ENCODE data around the gene CYP46A1.
"Not testable (repeated sequence)": the region's sequence is repeated elsewhere in the genome, so short reads cannot be mapped to it uniquely, and the experiment has no call there.

The CYP46A1 gene

DNA sequence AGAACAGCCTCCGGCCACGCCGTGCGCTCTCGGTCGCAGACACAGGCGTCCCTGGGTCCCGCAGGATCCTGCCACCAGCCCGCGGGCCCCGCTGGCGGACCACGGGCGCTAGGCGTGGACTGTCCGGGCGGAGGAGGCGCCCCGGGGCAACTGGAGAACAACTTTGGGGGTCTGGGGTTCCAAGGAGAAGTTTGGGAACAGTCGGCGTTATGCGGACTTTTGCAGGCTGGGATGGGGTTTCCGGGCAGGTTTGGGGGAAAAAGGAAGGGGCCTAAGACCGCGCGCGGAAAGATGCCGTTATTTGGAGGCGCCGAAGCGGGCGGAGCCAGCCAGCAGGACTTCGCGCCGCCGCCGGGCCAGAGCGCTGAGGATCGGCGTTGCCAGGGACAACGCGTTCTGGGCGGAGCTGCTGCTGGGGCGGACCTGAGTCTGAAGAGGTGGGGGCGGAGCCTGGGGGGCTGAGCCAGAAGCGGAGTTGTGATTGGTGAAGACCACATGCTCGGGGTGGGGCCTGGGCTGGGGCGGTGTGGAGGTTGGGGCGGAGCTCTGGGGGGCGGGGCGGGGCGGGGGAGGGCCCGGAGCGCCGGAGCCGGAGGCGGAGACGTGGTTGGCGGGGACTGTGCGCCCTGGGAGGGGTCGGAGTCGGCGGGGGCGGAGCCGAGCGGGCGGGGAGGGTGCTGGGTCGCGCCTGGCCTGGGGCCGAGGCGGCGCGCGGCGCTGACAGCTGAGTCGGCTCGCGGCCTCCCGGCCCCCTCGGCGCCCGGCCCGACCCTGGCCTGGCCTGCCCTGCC lies at the start of gene CYP46A1:
CYP46A1 (plus strand) TSS at position 680 of the 791 bp plus-strand sequence. CDS start 120 bp downstream, outside the sequence.
- DNase-seq, result peak; percentile 96 to 98 (median 98)

DNA sequence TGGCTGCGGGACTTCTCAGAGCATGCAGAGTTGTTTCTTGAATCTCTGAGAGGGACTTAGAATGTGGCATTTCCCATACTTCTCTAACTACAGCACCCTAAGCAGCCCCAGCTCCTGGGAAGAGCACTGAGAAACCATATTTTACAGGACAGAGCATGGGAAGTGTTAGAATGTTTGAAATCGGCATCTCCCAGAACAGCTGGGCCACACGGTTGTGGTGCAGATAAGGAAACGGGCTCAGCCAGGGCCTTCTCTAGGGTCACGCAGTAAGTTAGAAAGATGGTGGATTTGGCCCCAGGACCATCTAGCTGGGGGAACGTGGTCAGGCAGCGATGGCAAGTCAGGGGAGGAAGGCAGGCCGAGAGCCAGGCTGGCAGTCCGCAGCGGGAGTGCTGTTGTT lies 49.7 kb upstream of the CYP46A1 start:
- no peak for DNase-seq

DNA sequence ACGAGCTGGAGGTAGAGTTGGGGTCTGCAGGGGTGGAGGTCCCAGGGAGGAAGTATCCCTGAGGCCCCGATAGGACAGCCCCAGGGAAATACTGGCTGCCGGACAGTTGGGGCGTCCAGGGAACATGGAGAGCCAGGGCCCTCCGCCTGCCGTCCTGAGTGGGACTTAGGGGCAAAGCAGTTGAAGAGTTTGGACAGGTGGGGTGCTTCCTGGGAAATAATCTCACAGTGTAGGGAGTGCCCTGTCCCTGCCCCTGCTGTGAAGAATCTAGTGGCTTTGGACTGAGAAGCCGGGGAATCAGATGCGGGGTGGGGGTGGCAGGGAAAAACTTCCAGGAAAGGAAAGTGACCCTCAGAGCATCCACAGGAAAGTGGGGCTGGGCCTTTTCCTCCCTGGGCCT lies 49.0 kb upstream of the CYP46A1 start:
- no peak for DNase-seq

DNA sequence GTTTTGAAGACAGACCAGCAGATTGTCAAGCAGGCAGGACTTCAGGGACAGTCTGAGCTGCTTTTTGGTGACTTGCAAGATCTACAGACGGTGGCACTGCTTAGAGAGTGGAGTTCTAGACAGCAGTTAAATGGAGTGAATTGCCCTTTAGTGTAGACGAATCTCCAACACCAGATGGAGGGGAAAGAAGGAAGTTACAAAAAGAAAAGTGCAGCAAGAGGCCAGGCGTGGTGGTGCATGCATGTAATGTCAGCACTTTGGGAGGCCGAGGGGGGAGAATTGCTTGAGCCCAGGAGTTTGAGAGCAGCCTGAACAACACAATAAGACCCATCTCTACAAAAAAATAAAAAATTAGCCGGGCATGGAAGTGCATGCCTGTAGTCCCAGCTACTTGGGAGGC lies 47.6 kb upstream of the CYP46A1 start:
- DNase-seq, result no peak

DNA sequence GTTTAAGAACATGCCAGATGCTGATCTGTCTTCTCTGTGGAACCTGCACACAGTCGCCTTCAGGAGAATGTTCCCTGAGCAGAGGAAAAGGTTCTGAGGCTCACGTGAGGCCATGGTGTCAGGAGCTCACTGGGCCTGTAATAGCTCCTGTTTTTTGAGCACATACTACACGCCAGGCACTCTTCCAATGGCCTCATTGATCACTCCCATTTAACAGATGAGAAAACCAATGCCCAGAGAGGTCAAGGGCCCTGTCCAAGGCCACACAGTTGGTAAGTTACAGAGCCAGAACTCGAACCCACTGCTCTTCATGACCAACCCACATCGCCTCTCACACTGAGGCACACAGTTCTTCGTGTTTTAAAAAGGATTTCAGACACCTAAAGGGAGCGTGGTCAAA lies 46.5 kb upstream of the CYP46A1 start:
- DNase-seq, result no peak

DNA sequence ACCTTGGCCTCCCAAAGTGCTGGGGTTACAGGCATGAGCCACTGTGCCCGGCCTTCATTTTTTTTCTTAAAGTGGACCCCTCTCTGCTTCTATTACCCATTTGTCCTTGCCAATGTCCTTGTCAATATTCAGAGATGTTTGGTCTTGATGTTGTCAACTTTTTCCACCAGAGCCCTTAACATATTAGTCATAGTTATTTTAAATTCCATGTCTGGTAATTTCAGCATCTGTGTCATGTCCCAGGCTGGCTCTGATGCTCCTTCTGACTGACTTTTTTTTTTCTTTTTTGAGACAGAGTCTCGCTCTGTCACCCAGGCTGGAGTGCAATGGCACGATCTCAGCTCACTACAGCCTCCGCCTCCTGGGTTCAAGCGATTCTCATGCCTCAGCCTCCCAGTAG lies 41.3 kb upstream of the CYP46A1 start:
- DNase-seq, result not testable (repeated sequence)

DNA sequence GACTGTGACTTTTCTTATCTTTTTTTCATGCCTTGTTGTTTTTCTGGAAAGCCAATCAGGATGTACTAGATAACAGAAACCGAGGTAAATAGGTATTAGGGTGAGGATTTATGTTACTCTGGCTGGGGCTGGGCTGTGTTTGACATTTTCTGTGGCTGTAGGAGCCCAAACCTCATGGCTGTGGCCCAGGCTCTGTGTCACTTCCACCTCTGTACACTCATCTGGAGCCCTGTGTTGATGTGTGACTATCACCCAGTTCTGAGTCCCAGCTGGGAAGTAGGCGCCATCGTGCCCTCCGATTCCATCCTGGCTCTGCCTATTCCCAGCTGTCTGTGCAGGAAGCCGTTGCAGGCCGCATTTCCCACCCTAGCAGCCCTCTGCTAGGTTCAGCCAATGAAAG lies 40.8 kb upstream of the CYP46A1 start:
- no peak for DNase-seq

DNA sequence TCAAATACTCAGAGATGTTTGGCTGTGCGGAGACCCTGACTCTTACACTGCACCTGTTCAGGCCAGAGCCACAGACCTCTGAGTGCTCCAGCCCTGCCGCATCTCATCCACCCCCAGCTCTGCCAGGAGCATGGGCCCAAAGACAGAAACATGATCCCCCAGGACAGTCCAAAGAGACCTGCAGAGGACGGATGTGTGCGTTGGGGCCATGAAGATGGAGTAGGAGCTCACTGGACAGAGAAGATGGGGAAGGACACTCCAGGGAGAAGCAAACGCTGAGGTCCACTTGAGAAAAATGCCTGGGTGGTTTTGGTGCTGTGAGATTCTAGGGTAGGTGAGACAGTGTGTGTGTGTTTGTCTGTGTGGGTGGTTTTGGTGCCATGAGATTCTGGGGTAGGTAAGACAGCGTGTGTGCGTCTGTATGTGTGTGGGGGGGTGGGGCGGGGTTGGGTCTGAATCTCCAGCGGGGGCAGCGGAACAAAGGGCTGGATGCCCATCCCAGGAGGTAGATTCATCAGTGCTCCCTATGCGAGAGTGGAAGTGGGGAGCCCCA lies 40.0 kb upstream of the CYP46A1 start:
- DNase-seq, result no peak

DNA sequence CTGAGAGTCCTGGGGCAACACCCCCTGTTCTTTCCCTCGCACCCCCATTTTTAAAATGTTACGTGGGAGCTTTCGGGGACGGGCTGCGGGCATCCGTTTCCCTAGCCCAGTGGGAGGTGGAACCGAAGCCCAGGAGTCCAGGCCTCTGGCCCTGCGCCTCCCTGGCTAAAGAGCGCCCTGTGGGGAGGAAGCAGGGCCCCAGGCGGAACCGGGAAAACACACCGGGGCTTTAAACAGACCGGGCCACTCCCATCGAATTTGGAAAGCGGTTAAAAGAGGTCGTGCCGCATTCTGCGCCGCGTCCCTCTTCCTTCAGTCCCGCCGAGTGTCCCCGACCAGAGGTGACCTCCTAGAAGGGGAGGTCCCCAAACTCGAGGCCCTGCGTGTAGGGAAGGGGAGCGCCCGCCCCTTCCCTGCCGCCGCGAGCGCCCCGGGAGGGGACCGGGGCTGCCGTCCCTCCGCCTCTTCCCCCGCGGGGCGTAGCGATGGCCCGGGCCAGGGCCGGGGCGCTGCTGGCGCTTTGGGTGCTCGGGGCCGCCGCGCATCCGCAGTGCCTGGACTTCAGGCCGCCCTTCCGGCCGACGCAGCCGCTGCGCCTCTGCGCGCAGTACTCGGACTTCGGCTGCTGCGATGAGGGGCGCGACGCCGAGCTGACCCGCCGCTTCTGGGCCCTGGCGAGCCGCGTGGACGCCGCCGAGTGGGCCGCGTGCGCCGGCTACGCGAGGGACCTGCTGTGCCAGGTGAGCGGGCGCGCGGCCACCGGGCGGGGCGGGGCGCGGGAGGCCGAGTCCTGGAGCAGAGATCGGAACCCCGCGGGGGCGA lies 39.2 kb upstream of the CYP46A1 start, which contains the start of gene HHIPL1:
HHIPL1 (plus strand) TSS at position 407 of the 822 bp plus-strand sequence; CDS start at position 486, 79 bp downstream.
- DNase-seq, result no peak

DNA sequence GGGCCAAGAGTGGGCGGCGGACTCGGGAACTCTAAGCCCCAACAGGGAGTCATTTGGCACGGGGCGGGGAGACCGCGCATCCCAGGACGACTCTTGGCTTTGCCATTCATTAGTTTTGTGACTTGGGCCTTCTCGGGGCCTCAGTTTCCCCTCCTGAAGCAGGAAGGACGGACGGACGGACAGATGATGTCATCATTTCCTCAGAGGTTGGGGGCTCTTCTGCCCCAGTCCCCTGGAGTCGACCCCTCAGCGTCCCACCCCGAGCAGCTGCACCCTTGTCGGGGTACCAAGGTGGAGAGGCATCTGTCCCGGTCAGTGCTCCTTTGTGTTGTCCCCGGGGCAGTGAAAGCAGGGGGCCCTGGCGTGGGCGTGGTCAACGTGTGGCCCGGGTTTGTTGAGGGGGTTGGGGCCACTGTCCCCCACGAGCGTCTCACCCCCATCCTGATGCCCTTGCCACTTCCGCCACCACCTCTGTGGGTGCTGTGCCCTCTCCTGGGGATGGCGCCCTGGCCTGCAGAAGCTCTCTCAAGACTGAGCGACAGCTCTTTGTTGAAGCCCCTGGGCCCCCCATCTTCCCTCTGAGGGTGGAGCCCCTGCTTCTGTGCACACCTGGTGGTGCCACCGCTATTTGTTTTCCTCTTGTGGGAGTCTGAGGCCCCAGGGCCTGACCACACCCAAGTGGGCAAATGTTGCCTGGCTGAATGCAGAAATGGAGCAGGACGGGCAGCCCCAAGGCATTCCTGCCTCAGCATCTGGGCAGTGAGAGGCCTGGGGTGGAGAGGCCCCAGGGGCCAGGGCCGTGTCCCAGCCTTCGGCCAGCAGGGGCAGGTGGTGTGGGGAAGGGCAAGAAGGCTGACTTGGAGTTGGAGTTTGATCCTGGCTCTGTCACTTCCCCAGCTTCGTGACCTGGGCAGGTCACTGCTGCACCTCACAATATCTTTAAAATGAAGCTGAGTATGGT lies 38.3 kb upstream of the CYP46A1 start:
- no peak for DNase-seq

DNA sequence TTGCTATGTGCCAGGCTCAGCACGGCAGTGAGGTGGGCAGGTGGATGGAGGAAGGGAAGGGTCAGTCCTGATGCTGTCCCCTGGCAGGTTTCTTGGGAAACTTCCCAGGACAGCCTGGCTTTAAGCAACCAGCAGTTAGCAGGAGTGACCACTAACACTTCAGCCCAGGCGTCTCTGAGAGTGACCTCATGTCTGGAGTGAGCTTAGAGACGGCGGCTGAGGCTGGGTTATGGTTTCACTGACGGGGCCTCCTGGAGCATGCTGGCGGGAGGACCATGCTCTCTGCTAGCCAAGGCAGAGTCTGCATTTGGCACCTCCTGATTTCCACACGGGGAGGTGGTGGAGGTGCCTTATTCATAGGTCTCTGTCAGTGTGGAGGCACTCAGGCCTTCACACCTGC lies 36.7 kb upstream of the CYP46A1 start:
- no peak for DNase-seq

DNA sequence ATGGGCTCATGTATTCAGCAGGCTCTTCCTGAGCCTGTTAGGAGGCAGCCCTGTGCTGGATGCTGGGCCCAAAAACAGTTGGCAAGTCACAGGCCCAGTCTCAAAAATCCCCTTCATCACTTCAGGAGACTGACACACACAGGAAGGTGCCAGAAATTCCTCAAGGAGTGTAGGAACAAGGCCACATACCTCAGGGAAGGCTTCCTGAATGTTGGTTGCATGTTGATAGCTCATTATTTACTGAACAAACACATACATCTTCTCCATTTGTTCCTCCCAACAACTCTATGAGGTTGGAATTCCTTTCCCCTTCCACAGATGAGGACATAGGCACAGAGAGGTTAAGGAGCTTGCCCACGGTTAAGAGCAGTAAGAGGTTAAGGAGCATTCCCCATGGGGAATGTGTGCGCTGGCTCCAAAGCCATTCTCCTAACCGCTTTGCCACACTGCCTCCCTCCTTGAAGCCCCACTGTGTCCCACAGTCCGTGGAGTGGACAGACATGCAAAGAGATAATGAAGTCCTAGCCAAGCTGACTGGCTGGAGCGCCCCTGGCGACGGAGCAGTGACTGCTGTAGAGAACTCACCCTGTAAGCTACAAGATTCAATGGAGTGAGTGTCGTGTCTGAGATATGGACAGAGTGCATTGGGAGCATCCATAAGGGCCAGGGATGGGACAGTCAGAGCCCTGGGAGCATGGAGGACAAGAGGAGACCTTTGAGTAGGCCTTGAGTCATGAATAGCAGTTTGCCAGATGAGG lies 35.9 kb upstream of the CYP46A1 start:
- DNase-seq, result no peak

DNA sequence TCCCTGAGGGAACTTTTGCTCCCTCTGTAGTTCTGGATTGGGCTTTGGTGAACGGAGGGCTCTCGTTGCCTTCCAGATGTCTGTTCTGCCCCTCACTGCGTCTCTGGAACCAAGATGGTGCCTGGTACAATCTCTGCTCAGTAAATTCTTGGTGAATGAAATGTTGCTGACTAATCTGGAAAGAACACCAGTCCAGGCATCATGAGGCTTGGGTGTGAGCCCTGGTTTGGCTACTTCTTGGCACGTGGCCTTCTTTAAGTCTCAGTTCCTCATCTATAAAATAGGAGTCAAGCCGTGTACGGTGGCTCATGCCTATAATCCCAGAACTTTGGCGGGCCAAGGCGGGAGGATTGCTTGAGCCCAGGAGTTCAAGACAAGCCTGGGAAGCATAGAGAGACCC lies 34.9 kb upstream of the CYP46A1 start:
- DNase-seq, result no peak

DNA sequence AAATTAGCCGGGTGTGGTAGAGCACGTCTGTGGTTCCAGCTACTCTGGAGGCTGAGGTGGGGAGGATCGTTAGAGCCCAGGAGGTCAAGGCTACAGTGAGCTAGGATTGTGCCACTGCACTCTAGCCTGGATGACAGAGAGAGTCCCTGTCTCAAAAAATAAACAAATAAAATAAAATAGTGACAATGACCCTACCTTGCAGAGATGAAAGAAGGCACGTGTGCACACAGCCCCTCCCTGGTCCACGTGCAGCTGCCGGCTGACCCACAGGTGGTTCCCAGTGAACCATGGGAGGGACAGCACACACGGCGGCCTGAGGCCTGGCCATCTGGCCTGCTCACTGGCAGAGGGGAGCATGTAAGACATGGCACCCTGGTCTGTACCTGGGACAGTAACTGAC lies 34.5 kb upstream of the CYP46A1 start:
- DNase-seq, result no peak

DNA sequence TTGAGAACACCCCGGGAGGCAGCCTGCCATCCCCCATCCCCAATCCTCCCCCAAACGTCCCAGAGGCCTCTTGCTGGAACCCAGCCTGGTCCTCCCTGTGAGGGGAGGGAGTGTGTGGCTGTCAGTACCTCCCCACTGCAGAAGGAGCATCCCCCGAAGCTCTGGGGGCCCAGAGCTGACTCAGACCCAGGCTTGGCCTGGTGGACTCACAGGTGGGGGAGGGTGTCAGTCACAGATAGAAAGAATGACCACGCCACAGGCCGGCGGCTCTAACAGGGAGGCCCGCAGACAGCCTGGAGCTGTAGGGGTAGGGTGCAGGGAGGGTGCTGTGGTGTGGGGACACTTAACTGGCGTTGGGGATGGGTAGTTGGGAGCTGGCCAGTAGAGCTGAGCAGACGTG lies 33.9 kb upstream of the CYP46A1 start:
- no peak for DNase-seq

DNA sequence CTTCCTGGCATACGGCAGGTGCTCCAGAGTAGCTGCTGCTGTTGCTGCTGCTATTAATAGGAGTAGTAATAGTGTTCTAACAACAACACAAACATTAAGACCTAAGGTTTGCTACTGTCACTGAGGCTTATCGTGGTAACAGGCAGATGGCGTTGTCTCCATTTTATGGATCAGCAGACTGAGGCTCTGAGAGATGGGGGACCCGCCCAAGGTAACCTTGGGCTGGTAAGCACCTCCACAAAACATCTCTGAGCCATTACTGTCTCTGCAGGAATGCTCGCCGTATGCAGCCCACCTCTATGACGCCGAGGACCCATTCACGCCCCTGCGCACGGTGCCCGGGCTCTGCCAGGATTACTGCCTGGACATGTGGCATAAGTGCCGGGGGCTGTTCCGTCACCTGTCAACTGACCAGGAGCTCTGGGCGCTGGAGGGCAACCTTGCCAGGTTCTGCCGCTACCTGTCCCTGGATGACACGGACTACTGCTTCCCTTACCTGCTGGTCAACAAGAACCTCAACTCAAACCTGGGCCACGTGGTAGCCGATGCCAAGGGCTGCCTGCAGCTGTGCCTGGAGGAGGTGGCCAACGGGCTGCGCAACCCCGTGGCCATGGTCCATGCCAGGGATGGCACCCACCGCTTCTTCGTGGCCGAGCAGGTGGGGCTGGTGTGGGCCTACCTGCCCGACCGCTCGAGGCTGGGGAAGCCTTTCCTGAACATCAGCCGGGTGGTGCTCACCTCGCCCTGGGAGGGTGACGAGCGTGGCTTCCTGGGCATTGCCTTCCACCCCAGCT lies 31.9 kb upstream of the CYP46A1 start:
- no peak for DNase-seq

DNA sequence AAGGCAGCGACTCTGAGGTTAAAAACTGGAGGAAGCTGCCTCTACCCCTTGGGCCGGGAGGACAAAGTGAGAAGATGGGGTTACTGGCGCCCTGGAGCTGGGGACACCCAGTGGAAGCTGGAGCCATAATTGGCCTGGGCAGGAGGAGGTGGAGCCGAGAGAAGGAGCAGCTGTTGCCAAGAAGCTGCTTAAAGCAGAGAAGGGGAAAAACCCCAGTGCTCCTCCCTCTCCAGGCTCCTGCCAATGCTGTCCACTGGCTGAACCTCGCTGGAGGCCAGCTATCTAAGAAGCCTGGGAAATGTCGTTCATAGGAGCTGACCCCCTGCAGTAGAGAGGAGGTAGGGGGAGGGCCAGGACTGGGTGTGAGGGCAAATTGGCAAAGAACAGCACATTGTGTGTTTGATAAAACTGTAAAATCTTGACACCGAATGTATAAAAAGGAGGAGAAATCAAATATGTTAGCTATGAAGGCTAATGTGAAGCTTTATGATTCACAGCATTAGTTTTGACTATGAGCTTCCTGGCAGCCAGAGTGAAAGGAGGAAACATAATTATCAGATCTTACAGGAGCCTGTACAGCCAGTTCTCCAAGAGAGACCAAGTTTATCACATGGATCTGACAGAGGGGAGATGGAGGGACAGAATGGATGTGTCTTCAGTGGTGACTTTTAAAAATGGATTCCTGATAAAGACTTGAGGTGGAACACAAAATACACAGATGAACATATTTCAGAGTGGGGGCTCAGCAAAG lies 29.7 kb upstream of the CYP46A1 start:
- no peak for DNase-seq

DNA sequence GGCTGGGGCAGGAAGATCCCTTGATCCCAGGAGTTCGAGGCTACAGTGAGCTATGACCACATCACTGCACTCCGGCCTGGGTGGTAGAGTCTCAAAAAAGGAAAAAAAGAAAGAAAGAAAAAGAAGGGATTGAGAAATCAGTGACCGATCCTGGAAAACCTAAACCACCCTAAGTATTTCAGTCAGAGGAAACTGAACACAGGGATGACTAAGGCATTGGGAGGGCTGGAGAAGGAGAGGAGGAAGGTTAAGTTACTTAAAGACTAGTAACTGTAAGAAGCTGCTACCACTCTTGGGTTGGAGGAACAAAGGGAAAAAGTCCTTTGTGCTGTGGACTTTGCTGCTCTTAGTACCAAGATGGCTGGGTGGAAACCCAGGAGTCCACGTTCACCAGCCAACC lies 28.6 kb upstream of the CYP46A1 start:
- no peak for DNase-seq

DNA sequence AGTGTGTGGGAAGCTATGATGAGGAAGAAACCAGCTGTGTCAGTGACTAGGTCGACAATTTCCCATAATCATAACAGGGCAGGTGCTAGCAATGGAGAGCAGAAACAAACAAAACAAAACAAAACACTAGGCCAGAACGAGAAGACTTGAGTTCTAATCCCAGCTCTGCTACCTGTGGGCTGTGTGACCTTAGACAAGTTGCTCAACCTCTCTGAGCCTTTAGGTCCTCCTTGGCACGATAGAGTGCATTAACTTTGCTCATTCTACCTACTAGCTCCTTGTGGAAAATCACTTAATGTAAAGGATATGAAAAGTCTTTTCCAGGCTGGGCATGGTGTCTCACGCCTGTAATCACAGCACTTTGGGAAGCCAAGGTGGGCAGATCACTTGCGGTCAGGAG lies 27.9 kb upstream of the CYP46A1 start:
- no peak for DNase-seq

DNA sequence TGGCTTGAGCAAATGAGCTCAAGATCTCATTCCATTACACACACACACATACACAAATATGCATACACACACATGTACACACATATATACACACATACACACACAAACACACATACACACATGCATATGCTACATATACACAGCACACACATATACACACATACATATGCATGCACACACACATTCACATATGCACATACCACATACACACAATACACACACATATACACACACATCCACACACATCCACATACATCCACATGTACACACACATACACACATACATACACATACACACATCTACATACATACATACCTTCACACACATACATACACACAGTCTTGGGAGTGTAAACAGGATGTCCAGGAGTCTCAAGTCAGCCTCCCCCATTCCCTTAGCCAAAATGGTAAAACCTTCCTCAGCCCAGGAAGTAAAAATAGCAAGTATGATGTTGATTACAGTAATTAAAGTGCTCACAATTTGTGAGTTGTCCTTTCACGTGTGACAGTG lies 26.4 kb upstream of the CYP46A1 start:
- no peak for DNase-seq
